ENCODE data around the gene INS. TPM values are rescaled to one million over a fixed set of nuclear protein-coding genes. Genes with fewer than 3 reads are reported as not detected.

Gene INS
- total and polyA plus RNA-seq, 2 of the 13 experiments (the other 11 are each of a cell fraction or from before 2014, with no cell fraction given): not detected

DNA sequence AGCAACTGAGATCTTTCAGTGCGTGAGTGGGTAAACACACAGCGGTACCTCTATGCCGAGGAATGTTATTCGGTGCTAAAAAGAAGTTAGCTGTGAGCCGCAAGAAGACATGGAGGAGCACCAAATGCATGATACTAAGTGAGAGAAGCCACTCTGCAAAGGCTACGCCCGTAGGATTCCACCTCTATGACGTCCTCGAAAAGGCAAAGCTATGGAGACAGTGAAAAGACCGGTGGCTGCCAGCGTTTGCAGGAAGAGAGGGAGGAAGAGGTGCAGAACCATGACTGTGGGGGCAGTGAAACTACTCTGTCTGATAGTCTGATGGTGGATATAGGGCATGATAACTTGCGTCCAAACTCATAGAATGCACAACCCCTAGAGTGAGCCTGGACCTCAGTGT is 50.5 kb downstream of the INS start:
- no peak for TF ChIP-seq EEA1 (CRISPR knock-in tag; IDR thresholded peaks at IDR 0.05; ENCODE audit: borderline replicate concordance)
- Histone ChIP-seq H3K79me2 (ENCODE audit: insufficient read depth, low read length) (no peaks in the 10 kb centered on the region), H3K4me2 (ENCODE audit: low read depth, low read length) (no peak overlapping the region), H3K9ac (ENCODE audit: insufficient read depth, low read depth, low read length) (no peak overlapping the region), H3K27me3 (ENCODE audit: control insufficient read depth in 1 of 2, insufficient read depth in 2 of 2, low read length in 2 of 2) (peaks cover 1 to 10% of the 10 kb centered on the region in 2 experiments; a peak in 2 of 5 replicates), H3K27ac (ENCODE audit: extremely low read length, insufficient read depth, low read length) (no peak overlapping the region), H3K4me3 (replicated peaks in 1 of 3; ENCODE audit: insufficient read depth in 1 of 3, low read depth in 2 of 3, low read length in 3 of 3) (no peak overlapping the region), H3K9me3 (ENCODE audit: low read length) (no peaks in the 10 kb centered on the region), H2AFZ (ENCODE audit: low read length) (no peak overlapping the region), H3K36me3 (replicated peaks in 1 of 2; ENCODE audit: control insufficient read depth in 1 of 2, insufficient read depth in 2 of 2, low read length in 2 of 2) (no peaks in the 10 kb centered on the region), H4K20me1 (ENCODE audit: insufficient read depth, low read length) (no peaks in the 10 kb centered on the region), H3K4me1 (ENCODE audit: insufficient read depth, low read length) (peaks cover 25% of the 10 kb centered on the region)
- intact Hi-C loops (cut with micrococcal nuclease; ENCODE audit: unreplicated experiment): no loop called here
- ChIA-PET POLR2A (no interaction called here), CTCF (ENCODE audit: low intra/inter-chr PET ratio, low total read pairs) (no interaction called here)
- BruUV-seq (replicated peaks): no TSS peak
- FAIRE-seq (no peak), DNase-seq (ENCODE audit: low spot score) (no peak), ATAC-seq (no peak)
- WGBS (ENCODE audit: low lambda C conversion rate): 84% methylated on average over 12 of the region's 12 CpGs
- in situ Hi-C loops (cut with HindIII; ENCODE audit: extremely low pct_ligation_motif_present, low pct_unique_long_range_greater_than_20kb): no loop called here

MicroRNAs within 50 kb of the gene (microRNA counts, 767-probe panel; counts per million panel counts)
- 68,825 counts per million, percentile 100 among the panel's probes with 10 or more counts for microRNA hsa-miR-483-3p
- microRNA hsa-miR-483-5p: not detected

Small RNA genes within 50 kb of the gene (microRNA-seq; reads per million reads assigned to microRNA genes)
- gene MIR4686: not detected
- gene MIR483: 3,149 reads per million, percentile 95 among the genes with 10 or more reads in this experiment

Small RNA genes within 50 kb of the gene (small RNA-seq; reads per million reads assigned to genes)
- 0 reads per million in 3 experiments for gene MIR4686 (ENCODE audit: insufficient read depth in 2 of 3, insufficient read length in 3 of 3, low read depth in 2 of 3, low replicate concordance in 1 of 3)
- gene MIR483 (ENCODE audit: insufficient read depth in 2 of 3, insufficient read length in 3 of 3, low read depth in 2 of 3, low replicate concordance in 1 of 3): 139 to 11,798 (median 1,727) reads per million in 3 experiments

Other genes with a start within 250 kb of the INS start
- not detected in 2 replicates for gene TNNT3, start 241.5 kb downstream of the INS start, total RNA-seq (2016; rRNA removed; fragmentation: Illumina TruSeq; extraction: Trizol)
- gene TNNT3, start 241.5 kb downstream of the INS start, polyA plus RNA-seq (2011; rRNA removed): not detected in 2 replicates
- gene MRPL23, start 213.9 kb downstream of the INS start, total RNA-seq (2016; rRNA removed; fragmentation: Illumina TruSeq; extraction: Trizol): 123 and 126 TPM in 2 replicates
- 63.1 and 67.8 TPM in 2 replicates for gene MRPL23, start 213.9 kb downstream of the INS start, polyA plus RNA-seq (2011; rRNA removed)
- 0.46 and 1.2 TPM in 2 replicates for gene H19, start 163.4 kb downstream of the INS start, total RNA-seq (2016; rRNA removed; fragmentation: Illumina TruSeq; extraction: Trizol)
- gene H19, start 163.4 kb downstream of the INS start, polyA plus RNA-seq (2011; rRNA removed): 1.3 and 2.4 TPM in 2 replicates
- gene IGF2, start 21.8 kb downstream of the INS start, total RNA-seq (2016; rRNA removed; fragmentation: Illumina TruSeq; extraction: Trizol): 79.1 and 138 TPM in 2 replicates
- 254 and 379 TPM in 2 replicates for gene IGF2, start 21.8 kb downstream of the INS start, polyA plus RNA-seq (2011; rRNA removed)
- gene TH, start 10.6 kb upstream of the INS start, total RNA-seq (2016; rRNA removed; fragmentation: Illumina TruSeq; extraction: Trizol): not detected in 2 replicates
- 0.36 and 0.42 TPM in 2 replicates for gene TH, start 10.6 kb upstream of the INS start, polyA plus RNA-seq (2011; rRNA removed)
- gene ASCL2, start 109.4 kb upstream of the INS start, total RNA-seq (2016; rRNA removed; fragmentation: Illumina TruSeq; extraction: Trizol): 0.07 TPM in 1 of 2 replicates, not detected in the other
- gene ASCL2, start 109.4 kb upstream of the INS start, polyA plus RNA-seq (2011; rRNA removed): not detected in 2 replicates
- not detected in 2 replicates for gene C11orf21, start 140.7 kb upstream of the INS start, total RNA-seq (2016; rRNA removed; fragmentation: Illumina TruSeq; extraction: Trizol)
- 0.03 and 0.08 TPM in 2 replicates for gene C11orf21, start 140.7 kb upstream of the INS start, polyA plus RNA-seq (2011; rRNA removed)
- 0.09 TPM in 1 of 2 replicates, not detected in the other for gene TSPAN32, start 140.8 kb upstream of the INS start, total RNA-seq (2016; rRNA removed; fragmentation: Illumina TruSeq; extraction: Trizol)
- gene TSPAN32, start 140.8 kb upstream of the INS start, polyA plus RNA-seq (2011; rRNA removed): 0.39 and 0.70 TPM in 2 replicates
- gene CD81, start 216.1 kb upstream of the INS start, total RNA-seq (2016; rRNA removed; fragmentation: Illumina TruSeq; extraction: Trizol): not detected in 2 replicates
- not detected in 2 replicates for gene CD81, start 216.1 kb upstream of the INS start, polyA plus RNA-seq (2011; rRNA removed)
- 51.5 and 58.6 TPM in 2 replicates for gene TSSC4, start 239.5 kb upstream of the INS start, total RNA-seq (2016; rRNA removed; fragmentation: Illumina TruSeq; extraction: Trizol)
- gene TSSC4, start 239.5 kb upstream of the INS start, polyA plus RNA-seq (2011; rRNA removed): 16.2 and 20.5 TPM in 2 replicates

All from HepG2 (cell line).